Duodenal mucosa (tissue), 2 donors: ENCODE measurements around the gene EXOSC6.
"Not testable (repeated sequence)": the region's sequence is repeated elsewhere in the genome, so short reads cannot be mapped to it uniquely, and the experiment has no call there.

ENCODE experiments used
- H3K27ac ChIP-seq: one replicate; pipeline ENCODE4 v1.7.0; 2013; ENCODE audit warnings: low read depth, low read length
- H3K27me3 ChIP-seq, 2 donors: one replicate each; pipeline ENCODE4 v1.7.0; 2013; ENCODE audit warnings: low read length in 2 of 2, control low read depth in 1 of 2; ENCODE audit not compliant: insufficient read depth in 2 of 2, control insufficient read depth in 1 of 2
- H3K36me3 ChIP-seq, 2 donors: one replicate each; pipeline ENCODE4 v1.7.0; 2013; ENCODE audit warnings: low read length in 2 of 2, control low read depth in 1 of 2; ENCODE audit not compliant: insufficient read depth in 2 of 2, control insufficient read depth in 1 of 2
- H3K4me1 ChIP-seq, 2 donors: one replicate each; pipeline ENCODE4 v1.7.0; 2013; ENCODE audit warnings: low read length in 2 of 2, control low read depth in 1 of 2; ENCODE audit not compliant: insufficient read depth in 2 of 2, control insufficient read depth in 1 of 2
- H3K4me3 ChIP-seq, 2 donors: one replicate each; pipeline ENCODE4 v1.7.0; 2013; ENCODE audit warnings: low read length in 2 of 2, low read depth in 1 of 2
- H3K9ac ChIP-seq, 2 donors: one replicate each; pipeline ENCODE4 v1.7.0; 2013; ENCODE audit warnings: low read length in 2 of 2, low read depth in 1 of 2
- H3K9me3 ChIP-seq, 2 donors: one replicate each; pipeline ENCODE4 v1.7.0; 2013; ENCODE audit warnings: low read length in 2 of 2, control low read depth in 1 of 2; ENCODE audit not compliant: control insufficient read depth in 1 of 2

The EXOSC6 gene

GRCh38 chr16:70287304-70287971, 35.7 kb upstream of the EXOSC6 start:
- H3K27ac ChIP-seq, H3K36me3 ChIP-seq, H3K27me3 ChIP-seq, H3K9ac ChIP-seq, H3K9me3 ChIP-seq: not testable (repeated sequence)
- H3K4me1 ChIP-seq, result peaks cover 0 to 13% of the 10 kb centered on the region in 2 donors
- H3K4me3 ChIP-seq, result peak overlapping the region in 1 of 2 donors; percentile 48

- H3K4me1 ChIP-seq, result no peaks in the 10 kb centered on the region
- H3K27ac ChIP-seq, result no peak overlapping the region
- no peak overlapping the region for H3K4me3 ChIP-seq
- H3K27me3 ChIP-seq, result no peaks in the 10 kb centered on the region
- no peaks in the 10 kb centered on the region for H3K9me3 ChIP-seq
- H3K9ac ChIP-seq, result no peak overlapping the region
- peaks cover 19 to 65% of the 10 kb centered on the region in 2 donors for H3K36me3 ChIP-seq
Observed at GRCh38 chr16:70276392-70276791, 24.7 kb upstream of the EXOSC6 start.

GRCh38 chr16:70271696-70272095, 20.0 kb upstream of the EXOSC6 start:
- Histone ChIP-seq H3K27me3 (no peaks in the 10 kb centered on the region), H3K4me1 (no peaks in the 10 kb centered on the region), H3K9ac (no peak overlapping the region), H3K9me3 (no peaks in the 10 kb centered on the region), H3K36me3 (peaks cover 24 to 69% of the 10 kb centered on the region in 2 donors), H3K27ac (no peak overlapping the region), H3K4me3 (no peak overlapping the region)

GRCh38 chr16:70270176-70270575, 18.4 kb upstream of the EXOSC6 start:
- Histone ChIP-seq H3K27ac (no peak overlapping the region), H3K9me3 (no peaks in the 10 kb centered on the region), H3K4me1 (no peaks in the 10 kb centered on the region), H3K36me3 (peaks cover 24 to 71% of the 10 kb centered on the region in 2 donors), H3K27me3 (no peaks in the 10 kb centered on the region), H3K9ac (no peak overlapping the region), H3K4me3 (no peak overlapping the region)

- H3K36me3 ChIP-seq, result peaks cover 30 to 78% of the 10 kb centered on the region in 2 donors
- H3K9me3 ChIP-seq, result no peaks in the 10 kb centered on the region
- H3K4me3 ChIP-seq, result no peak overlapping the region
- H3K27ac ChIP-seq, result no peak overlapping the region
- H3K9ac ChIP-seq, result no peak overlapping the region
- H3K27me3 ChIP-seq, result no peaks in the 10 kb centered on the region
- no peaks in the 10 kb centered on the region for H3K4me1 ChIP-seq
Observed at GRCh38 chr16:70269471-70269870, 17.7 kb upstream of the EXOSC6 start.

- not testable (repeated sequence) for H3K27ac ChIP-seq, H3K4me3 ChIP-seq, H3K9ac ChIP-seq, H3K27me3 ChIP-seq, H3K4me1 ChIP-seq, H3K9me3 ChIP-seq
- H3K36me3 ChIP-seq, result peaks cover 30 to 85% of the 10 kb centered on the region in 2 donors
Observed at GRCh38 chr16:70267922-70268321, 16.2 kb upstream of the EXOSC6 start.

- H3K4me3 ChIP-seq, result no peak overlapping the region
- no peaks in the 10 kb centered on the region for H3K4me1 ChIP-seq
- peaks cover 31 to 85% of the 10 kb centered on the region in 2 donors for H3K36me3 ChIP-seq
- no peak overlapping the region for H3K27ac ChIP-seq
- no peak overlapping the region for H3K9ac ChIP-seq
- no peaks in the 10 kb centered on the region for H3K27me3 ChIP-seq
- no peaks in the 10 kb centered on the region for H3K9me3 ChIP-seq
Observed at GRCh38 chr16:70267516-70267915, 15.8 kb upstream of the EXOSC6 start.

GRCh38 chr16:70259903-70260302, 8.2 kb upstream of the EXOSC6 start:
- not testable (repeated sequence) for H3K9ac ChIP-seq

GRCh38 chr16:70258946-70259345, 7.2 kb upstream of the EXOSC6 start:
- Histone ChIP-seq H3K27ac (no peak overlapping the region), H3K27me3 (no peaks in the 10 kb centered on the region), H3K9me3 (no peaks in the 10 kb centered on the region), H3K4me3 (no peak overlapping the region), H3K4me1 (no peaks in the 10 kb centered on the region), H3K9ac (no peak overlapping the region), H3K36me3 (peaks cover 44 to 84% of the 10 kb centered on the region in 2 donors)

More at GRCh38 chr16:70259903-70260302, 8.2 kb upstream of the EXOSC6 start:
- H3K9me3 ChIP-seq, H3K4me3 ChIP-seq, H3K27ac ChIP-seq, H3K27me3 ChIP-seq, H3K4me1 ChIP-seq: not testable (repeated sequence)
- peaks cover 43 to 83% of the 10 kb centered on the region in 2 donors for H3K36me3 ChIP-seq

- H3K4me1 ChIP-seq, result no peaks in the 10 kb centered on the region
- H3K27ac ChIP-seq, result no peak overlapping the region
- H3K36me3 ChIP-seq, result peaks cover 47 to 86% of the 10 kb centered on the region in 2 donors
- H3K4me3 ChIP-seq, result no peak overlapping the region
- H3K9me3 ChIP-seq, result no peaks in the 10 kb centered on the region
- no peaks in the 10 kb centered on the region for H3K27me3 ChIP-seq
- H3K9ac ChIP-seq, result no peak overlapping the region
Observed at GRCh38 chr16:70258065-70258464, 6.3 kb upstream of the EXOSC6 start.
